ES-I3 (cell line): ENCODE measurements around the gene WDR76.

Experiments
- H3K36me3 ChIP-seq: 2 replicates; pipeline ENCODE4 v1.6.1; 2013; ENCODE audit warnings: mild to moderate bottlenecking, low read length, control low read depth, moderate library complexity; ENCODE audit not compliant: insufficient read depth
- H3K4me1 ChIP-seq: 2 replicates; pipeline ENCODE4 v1.6.1; 2013; ENCODE audit warnings: mild to moderate bottlenecking, control low read depth, low read length; ENCODE audit not compliant: insufficient read depth
- H3K9ac ChIP-seq: 2 replicates; pipeline ENCODE4 v1.6.1; 2013; ENCODE audit warnings: low read depth, mild to moderate bottlenecking, low read length, moderate library complexity
- H3K9me3 ChIP-seq: 2 replicates; pipeline ENCODE4 v1.6.1; 2013; ENCODE audit warnings: mild to moderate bottlenecking, low read length, moderate library complexity; ENCODE audit not compliant: control insufficient read depth, insufficient read depth

The WDR76 gene

DNA sequence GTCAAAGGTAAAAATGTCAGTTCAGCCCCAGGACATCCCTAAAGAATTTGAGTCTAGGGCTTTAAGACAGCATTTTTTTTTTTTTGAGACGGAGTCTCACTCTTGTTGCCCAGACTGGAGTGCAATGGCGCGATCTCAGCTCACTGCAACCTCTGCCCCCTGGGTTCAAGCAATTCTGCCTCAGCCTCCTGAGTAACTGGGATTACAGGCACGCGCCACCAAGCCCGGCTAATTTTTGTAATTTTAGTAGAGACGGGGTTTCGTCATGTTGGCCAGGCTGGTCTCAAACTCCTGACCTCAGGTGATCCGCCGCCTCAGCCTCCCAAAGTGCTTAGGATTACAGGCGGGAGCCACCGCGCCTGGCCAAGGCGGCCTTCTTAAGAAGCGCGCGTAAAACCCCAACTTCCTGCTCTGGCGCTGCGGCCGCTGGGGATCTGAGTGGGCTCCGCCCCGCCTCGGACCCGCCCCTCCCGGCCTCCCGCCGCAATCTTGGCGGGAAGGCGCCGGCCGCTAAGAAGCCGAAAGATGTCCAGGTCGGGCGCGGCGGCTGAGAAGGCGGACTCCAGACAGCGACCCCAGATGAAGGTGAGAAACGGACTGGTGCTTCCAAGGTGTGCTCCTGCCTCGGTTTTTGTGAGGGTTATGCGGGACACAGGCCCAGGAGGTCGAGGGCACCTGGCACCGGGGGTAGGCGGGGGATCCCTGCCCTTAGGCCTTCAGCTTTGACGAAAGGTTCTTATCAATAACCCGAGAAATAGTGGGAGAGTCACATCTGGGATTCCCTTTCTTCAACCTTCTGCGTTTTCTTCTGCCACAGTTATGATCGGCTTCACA is at the start of gene WDR76:
WDR76 (plus strand) TSS at position 495 of the 834 bp plus-strand sequence; CDS start at position 526, 31 bp downstream.
- Histone ChIP-seq H3K4me1 (no peaks in the 10 kb centered on the region), H3K9ac (peak within 1 kb of the TSS; percentile 49)

DNA sequence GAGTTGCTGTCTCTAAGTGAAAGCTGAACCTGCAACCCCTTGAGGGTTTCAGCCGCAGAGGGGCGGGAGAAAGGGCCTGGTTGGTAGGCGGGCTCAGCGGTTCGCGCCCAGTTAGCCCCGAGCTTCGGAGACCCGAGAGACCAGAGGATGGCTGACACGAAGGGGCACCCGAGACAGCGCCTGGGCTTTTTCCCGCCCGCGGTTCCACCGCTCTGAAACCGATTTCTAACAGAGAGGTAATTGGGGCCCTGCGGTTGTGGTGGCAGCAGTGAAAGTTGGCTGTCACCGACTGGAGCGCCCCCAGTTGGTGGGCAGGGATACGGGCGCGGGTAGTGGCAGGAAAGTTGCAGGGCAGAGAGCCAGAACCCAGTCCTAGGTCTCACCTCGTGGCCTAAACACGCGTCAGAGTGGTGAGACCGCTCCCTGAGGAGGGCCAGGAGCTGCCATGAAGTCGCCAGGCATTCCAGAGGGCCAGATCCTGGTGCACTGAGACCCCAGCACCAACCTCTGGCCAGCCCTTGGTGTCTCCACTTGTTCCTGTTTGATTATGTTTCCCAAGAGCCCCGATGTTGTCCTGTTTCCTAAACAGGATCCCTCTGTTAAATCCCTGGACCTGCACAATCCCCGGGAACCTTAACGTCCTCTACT is 49.4 kb upstream of the WDR76 start:
- H3K9me3 ChIP-seq, result no peaks in the 10 kb centered on the region
- peaks cover 2% of the 10 kb centered on the region; the same call in 1 of the 2 replicates for H3K4me1 ChIP-seq
- H3K9ac ChIP-seq, result peak overlapping the region; percentile 73
- peaks cover 7% of the 10 kb centered on the region; the same call in 1 of the 2 replicates for H3K36me3 ChIP-seq

More for the DNA sequence above, at the start of gene WDR76:
- Histone ChIP-seq H3K36me3 (no peaks in the 10 kb centered on the region), H3K9me3 (no peaks in the 10 kb centered on the region)

- Histone ChIP-seq H3K9ac (no peak overlapping the region), H3K4me1 (peaks cover 2% of the 10 kb centered on the region; the same call in 1 of the 2 replicates), H3K9me3 (no peaks in the 10 kb centered on the region), H3K36me3 (no peaks in the 10 kb centered on the region)
Measured at GRCh38 chr15:43779016-43779415, 47.8 kb upstream of the WDR76 start.

- H3K9me3 ChIP-seq, result no peaks in the 10 kb centered on the region
- H3K9ac ChIP-seq, result no peak overlapping the region
- 0 out of 2 replicates have a peak, but pooled peaks cover 2% of the 10 kb centered on the region for H3K4me1 ChIP-seq
- H3K36me3 ChIP-seq, result peaks cover 10% of the 10 kb centered on the region
Measured at GRCh38 chr15:43789409-43789808, 37.4 kb upstream of the WDR76 start.

DNA sequence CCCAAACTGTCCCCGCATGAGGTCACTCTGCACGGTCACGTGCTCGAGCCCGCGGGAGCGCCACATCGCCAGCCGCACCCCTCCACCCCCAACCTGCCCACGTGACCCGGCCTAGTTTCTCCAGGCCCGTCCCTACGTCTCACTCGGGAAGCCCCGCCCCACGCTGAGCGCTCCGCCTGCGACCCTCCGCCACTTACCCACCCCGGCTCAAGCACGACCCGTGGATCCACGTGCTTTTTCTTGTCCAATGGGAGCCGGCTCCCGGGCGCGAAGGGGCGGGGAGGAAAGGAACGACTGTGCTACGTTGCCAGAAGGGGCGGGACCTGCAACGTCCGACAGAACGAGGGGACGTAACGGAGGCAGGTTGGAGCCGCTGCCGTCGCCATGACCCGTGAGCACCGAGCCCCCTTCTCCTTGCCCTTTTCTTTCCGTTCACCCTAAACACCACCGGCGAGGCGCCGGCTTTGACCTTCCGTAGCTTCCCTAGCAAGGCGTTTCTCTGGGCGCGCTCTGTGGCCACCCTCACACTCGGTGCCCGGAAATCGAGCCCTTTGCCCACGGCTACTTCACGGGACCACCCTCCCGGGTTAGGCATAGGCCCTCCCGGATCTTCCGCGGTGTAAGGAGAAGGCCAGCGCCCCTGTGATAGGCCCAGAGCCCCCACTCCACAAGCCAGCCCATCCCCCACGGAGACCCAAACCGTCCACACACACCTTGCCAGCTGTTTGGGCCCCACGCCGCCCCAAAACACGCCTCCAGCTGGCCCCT is 34.6 kb upstream of the WDR76 start, which contains the start of gene SERF2:
SERF2 (plus strand) TSS at position 328 of the 768 bp plus-strand sequence; CDS start at position 385, 57 bp downstream.
- peak within 1 kb of the TSS; percentile 83 for H3K9ac ChIP-seq
- no peaks in the 10 kb centered on the region for H3K9me3 ChIP-seq
- peaks cover 18% of the 10 kb centered on the region for H3K36me3 ChIP-seq
- H3K4me1 ChIP-seq, result peaks cover 15% of the 10 kb centered on the region; the same call in 1 of the 2 replicates

- Histone ChIP-seq H3K4me1 (peaks cover 15% of the 10 kb centered on the region; the same call in 1 of the 2 replicates), H3K9me3 (no peaks in the 10 kb centered on the region), H3K9ac (peak overlapping the region; percentile 83), H3K36me3 (peaks cover 18% of the 10 kb centered on the region)
Measured at GRCh38 chr15:43792761-43793476, 33.9 kb upstream of the WDR76 start.

DNA sequence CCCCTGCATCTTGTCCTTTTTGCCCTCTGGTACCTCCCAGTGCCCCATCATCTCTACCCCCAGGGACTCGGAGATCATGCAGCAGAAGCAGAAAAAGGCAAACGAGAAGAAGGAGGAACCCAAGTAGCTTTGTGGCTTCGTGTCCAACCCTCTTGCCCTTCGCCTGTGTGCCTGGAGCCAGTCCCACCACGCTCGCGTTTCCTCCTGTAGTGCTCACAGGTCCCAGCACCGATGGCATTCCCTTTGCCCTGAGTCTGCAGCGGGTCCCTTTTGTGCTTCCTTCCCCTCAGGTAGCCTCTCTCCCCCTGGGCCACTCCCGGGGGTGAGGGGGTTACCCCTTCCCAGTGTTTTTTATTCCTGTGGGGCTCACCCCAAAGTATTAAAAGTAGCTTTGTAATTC is 33.2 kb upstream of the WDR76 start:
- Histone ChIP-seq H3K9ac (no peak overlapping the region; the same call in 1 of the 2 replicates), H3K9me3 (no peaks in the 10 kb centered on the region), H3K4me1 (peaks cover 15% of the 10 kb centered on the region; the same call in 1 of the 2 replicates), H3K36me3 (peaks cover 18% of the 10 kb centered on the region)

- Histone ChIP-seq H3K9me3 (no peaks in the 10 kb centered on the region), H3K36me3 (peaks cover 18% of the 10 kb centered on the region), H3K4me1 (peaks cover 15% of the 10 kb centered on the region; the same call in 1 of the 2 replicates), H3K9ac (no peak overlapping the region)
Measured at GRCh38 chr15:43794269-43795037, 32.3 kb upstream of the WDR76 start.

DNA sequence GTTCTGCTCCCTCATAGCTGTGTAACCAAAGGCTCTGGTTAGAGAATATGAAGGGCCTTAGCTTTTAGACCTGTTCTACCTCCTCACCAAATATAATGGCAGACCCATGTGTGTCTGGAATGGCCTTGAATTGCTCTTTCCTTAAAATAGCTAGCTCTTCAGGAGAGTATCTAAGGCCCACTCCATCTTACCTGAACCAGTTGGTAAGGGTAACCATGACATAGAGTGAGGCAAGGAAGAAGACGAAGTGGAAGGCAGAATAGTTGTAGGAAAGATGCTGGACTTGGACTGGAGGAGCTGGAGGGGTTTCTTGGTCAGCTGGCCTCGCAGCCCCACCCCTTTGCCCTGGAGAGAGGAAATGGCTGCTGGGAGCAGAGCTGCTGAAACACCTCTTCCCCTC is 31.6 kb upstream of the WDR76 start:
- H3K36me3 ChIP-seq, result peaks cover 18% of the 10 kb centered on the region
- H3K9ac ChIP-seq, result no peak overlapping the region
- H3K9me3 ChIP-seq, result no peaks in the 10 kb centered on the region
- H3K4me1 ChIP-seq, result peaks cover 15% of the 10 kb centered on the region; the same call in 1 of the 2 replicates

- Histone ChIP-seq H3K9ac (no peak overlapping the region), H3K4me1 (peaks cover 15% of the 10 kb centered on the region; the same call in 1 of the 2 replicates), H3K36me3 (peaks cover 18% of the 10 kb centered on the region), H3K9me3 (no peaks in the 10 kb centered on the region)
Measured at GRCh38 chr15:43795997-43796396, 30.8 kb upstream of the WDR76 start.

- H3K9ac ChIP-seq, result no peak overlapping the region
- no peaks in the 10 kb centered on the region for H3K9me3 ChIP-seq
- peaks cover 15% of the 10 kb centered on the region; the same call in 1 of the 2 replicates for H3K4me1 ChIP-seq
- H3K36me3 ChIP-seq, result peaks cover 18% of the 10 kb centered on the region
Measured at GRCh38 chr15:43796566-43796965, 30.2 kb upstream of the WDR76 start.

- no peak overlapping the region for H3K9ac ChIP-seq
- H3K4me1 ChIP-seq, result peaks cover 13% of the 10 kb centered on the region; the same call in 1 of the 2 replicates
- no peaks in the 10 kb centered on the region for H3K9me3 ChIP-seq
- peaks cover 11% of the 10 kb centered on the region for H3K36me3 ChIP-seq
Measured at GRCh38 chr15:43799209-43799944, 27.4 kb upstream of the WDR76 start.
